Activated T-helper 17 cell treated with anti-CD3 and anti-CD28 coated beads, Interleukin-2, amount 50 U/mL, for 72 hours (primary cell): Measurements from ENCODE around the gene NTN3. TPM values are rescaled to one million over a fixed set of nuclear protein-coding genes. Genes with fewer than 3 reads are reported as not detected.

Experiments
- ATAC-seq: fragments of 150-1000 bp; cut with Tn5 transposase; replicated peaks from 2 replicates; pipeline ENCODE4 v1.10.0; 2021; ENCODE audit warnings: mild to moderate bottlenecking, moderate library complexity
- H3K27ac Mint-ChIP-seq: one replicate; pipeline ENCODE4 v1.8.0; 2022; ENCODE audit warnings: mixed read lengths
- H3K27me3 Mint-ChIP-seq: one replicate; pipeline ENCODE4 v1.8.0; 2022; ENCODE audit warnings: mixed read lengths
- H3K36me3 Mint-ChIP-seq: one replicate; pipeline ENCODE4 v1.8.0; 2022; ENCODE audit warnings: low read depth, mild to moderate bottlenecking, mixed read lengths
- H3K4me1 Mint-ChIP-seq: one replicate; pipeline ENCODE4 v1.8.0; 2022; ENCODE audit warnings: mixed read lengths
- H3K4me3 Mint-ChIP-seq: one replicate; pipeline ENCODE4 v1.8.0; 2022; ENCODE audit warnings: mild to moderate bottlenecking, mixed read lengths
- H3K9me3 Mint-ChIP-seq: one replicate; pipeline ENCODE4 v1.8.0; 2022; ENCODE audit warnings: mixed read lengths
- total RNA-seq, 2 donors: library from RNA; stranded (reverse); gene quantifications; one replicate each; pipeline ENCODE4 v1.2.3, GENCODE V29; 2022

NTN3 gene
- under 1 TPM in 1 of 2 donors, not detected in 1; 0.21 TPM for total RNA-seq

GRCh38 chr16:2471016-2471652 is at the start of gene NTN3:
TSS of gene NTN3 (plus strand) at chr16:2471297. CDS start at chr16:2471702, 405 bp downstream.
- peak within 1 kb of the TSS; percentile 9 for H3K4me3 Mint-ChIP-seq

GRCh38 chr16:2422123-2422867 is 48.8 kb upstream of the NTN3 start:
- Mint-ChIP-seq H3K9me3 (no peaks in the 10 kb centered on the region), H3K27ac (no peak overlapping the region), H3K4me1 (no peaks in the 10 kb centered on the region), H3K27me3 (no peaks in the 10 kb centered on the region), H3K36me3 (no peaks in the 10 kb centered on the region), H3K4me3 (no peak overlapping the region)
- ATAC-seq: no peak

More at GRCh38 chr16:2471016-2471652, at the start of gene NTN3:
- H3K27me3 Mint-ChIP-seq: peaks cover 11% of the 10 kb centered on the region
- no peaks in the 10 kb centered on the region for H3K36me3 Mint-ChIP-seq
- no peaks in the 10 kb centered on the region for H3K9me3 Mint-ChIP-seq
- H3K27ac Mint-ChIP-seq: no peak within 1 kb of the TSS
- H3K4me1 Mint-ChIP-seq: peaks cover 7% of the 10 kb centered on the region
- ATAC-seq: no peak

GRCh38 chr16:2424061-2425007 is 46.8 kb upstream of the NTN3 start:
- Mint-ChIP-seq H3K27ac (no peak overlapping the region), H3K27me3 (no peaks in the 10 kb centered on the region)

GRCh38 chr16:2425008-2425518 is 46.0 kb upstream of the NTN3 start:
- Mint-ChIP-seq H3K4me1 (peaks cover 3% of the 10 kb centered on the region), H3K9me3 (no peaks in the 10 kb centered on the region), H3K27ac (no peak overlapping the region), H3K36me3 (peaks cover 4% of the 10 kb centered on the region), H3K4me3 (no peak overlapping the region), H3K27me3 (no peaks in the 10 kb centered on the region)
- ATAC-seq: no peak

More at GRCh38 chr16:2424061-2425007, 46.8 kb upstream of the NTN3 start:
- H3K4me1 Mint-ChIP-seq: no peaks in the 10 kb centered on the region
- H3K4me3 Mint-ChIP-seq: no peak overlapping the region
- no peaks in the 10 kb centered on the region for H3K9me3 Mint-ChIP-seq
- no peaks in the 10 kb centered on the region for H3K36me3 Mint-ChIP-seq
- ATAC-seq: no peak

- Mint-ChIP-seq H3K4me1 (peaks cover 12% of the 10 kb centered on the region), H3K36me3 (peaks cover 13% of the 10 kb centered on the region), H3K9me3 (no peaks in the 10 kb centered on the region), H3K27ac (no peak overlapping the region), H3K27me3 (no peaks in the 10 kb centered on the region), H3K4me3 (no peak overlapping the region)
- no peak for ATAC-seq
These were observed 45.2 kb upstream of the NTN3 start for GRCh38 chr16:2425825-2426430.

- peaks cover 19% of the 10 kb centered on the region for H3K36me3 Mint-ChIP-seq
- H3K9me3 Mint-ChIP-seq: no peaks in the 10 kb centered on the region
- no peak for ATAC-seq
- H3K4me1 Mint-ChIP-seq: peaks cover 12% of the 10 kb centered on the region
- H3K27ac Mint-ChIP-seq: peak overlapping the region; percentile 78
- H3K4me3 Mint-ChIP-seq: peak overlapping the region; percentile 91
- H3K27me3 Mint-ChIP-seq: no peaks in the 10 kb centered on the region
These were observed 44.1 kb upstream of the NTN3 start for GRCh38 chr16:2426941-2427361.

GRCh38 chr16:2427526-2427925 is 43.6 kb upstream of the NTN3 start:
- Mint-ChIP-seq H3K4me1 (peaks cover 12% of the 10 kb centered on the region), H3K27me3 (no peaks in the 10 kb centered on the region), H3K36me3 (peaks cover 21% of the 10 kb centered on the region), H3K27ac (peak overlapping the region; percentile 78), H3K4me3 (peak overlapping the region; percentile 91), H3K9me3 (no peaks in the 10 kb centered on the region)
- no peak for ATAC-seq

GRCh38 chr16:2428051-2428783 is 42.9 kb upstream of the NTN3 start:
- peaks cover 12% of the 10 kb centered on the region for H3K4me1 Mint-ChIP-seq
- ATAC-seq: peak; percentile 1
- H3K9me3 Mint-ChIP-seq: no peaks in the 10 kb centered on the region
- peak overlapping the region; percentile 91 for H3K4me3 Mint-ChIP-seq
- H3K27me3 Mint-ChIP-seq: no peaks in the 10 kb centered on the region
- H3K36me3 Mint-ChIP-seq: peaks cover 28% of the 10 kb centered on the region
- peak overlapping the region; percentile 78 for H3K27ac Mint-ChIP-seq

- peak; percentile 48 for ATAC-seq
- peak overlapping the region; percentile 91 for H3K4me3 Mint-ChIP-seq
- peak overlapping the region; percentile 78 for H3K27ac Mint-ChIP-seq
- peaks cover 12% of the 10 kb centered on the region for H3K4me1 Mint-ChIP-seq
- H3K27me3 Mint-ChIP-seq: no peaks in the 10 kb centered on the region
- peaks cover 33% of the 10 kb centered on the region for H3K36me3 Mint-ChIP-seq
- no peaks in the 10 kb centered on the region for H3K9me3 Mint-ChIP-seq
These were observed 42.4 kb upstream of the NTN3 start for GRCh38 chr16:2428784-2429033.

GRCh38 chr16:2429034-2429770 is 41.9 kb upstream of the NTN3 start, which contains the start of gene CCNF:
TSS of gene CCNF (plus strand) at chr16:2429447. CDS start at chr16:2429482, 35 bp downstream.
- H3K4me3 Mint-ChIP-seq: peak within 1 kb of the TSS; percentile 91
- H3K27me3 Mint-ChIP-seq: no peaks in the 10 kb centered on the region
- no peaks in the 10 kb centered on the region for H3K9me3 Mint-ChIP-seq
- peaks cover 12% of the 10 kb centered on the region for H3K4me1 Mint-ChIP-seq
- peak; percentile 97 for ATAC-seq
- peak within 1 kb of the TSS; percentile 78 for H3K27ac Mint-ChIP-seq
- peaks cover 36% of the 10 kb centered on the region for H3K36me3 Mint-ChIP-seq

- peak overlapping the region; percentile 78 for H3K27ac Mint-ChIP-seq
These were observed 41.1 kb upstream of the NTN3 start for GRCh38 chr16:2429771-2430663.

GRCh38 chr16:2432286-2432685 is 38.8 kb upstream of the NTN3 start:
- H3K36me3 Mint-ChIP-seq: peaks cover 58% of the 10 kb centered on the region
- no peak overlapping the region for H3K4me3 Mint-ChIP-seq
- no peaks in the 10 kb centered on the region for H3K27me3 Mint-ChIP-seq
- H3K4me1 Mint-ChIP-seq: peaks cover 12% of the 10 kb centered on the region
- H3K27ac Mint-ChIP-seq: no peak overlapping the region
- ATAC-seq: no peak
- no peaks in the 10 kb centered on the region for H3K9me3 Mint-ChIP-seq

More at GRCh38 chr16:2429771-2430663, 41.1 kb upstream of the NTN3 start:
- Mint-ChIP-seq H3K4me1 (peaks cover 12% of the 10 kb centered on the region), H3K4me3 (peak overlapping the region; percentile 91), H3K27me3 (no peaks in the 10 kb centered on the region), H3K36me3 (peaks cover 42% of the 10 kb centered on the region), H3K9me3 (no peaks in the 10 kb centered on the region)
- no peak for ATAC-seq
